HEK293 (cell line): Measurements from ENCODE around the gene HECTD3.

ENCODE experiments used
- CTCF ChIA-PET: fragments of 350-600 bp; formaldehyde crosslinking; extraction: SDS; loops from one replicate; lab custom pipeline; 2021; ENCODE audit warnings: antibody characterized with exemption; lab: Yijun Ruan, JAX
- POLR2A ChIA-PET: fragments of 300-600 bp; formaldehyde crosslinking; extraction: SDS; loops from one replicate; lab custom pipeline; 2020; ENCODE audit warnings: antibody characterized with exemption, inconsistent platforms; lab: Yijun Ruan, JAX
- H3K27ac ChIP-seq: fragments of 200-500 bp; sonication (Bioruptor generic); 2 replicates; pipeline ENCODE4 v1.5.1; 2014; ENCODE audit warnings: low read depth, low read length, control low read depth, inconsistent platforms; ENCODE audit errors: extremely low read depth
- H3K36me3 ChIP-seq, 2 experiments: fragments of 200-500 bp in 1 of 2; sonication (Bioruptor generic) in 1 of 2; 1 replicate in 1 of 2; 2 replicates in 1 of 2; pipeline ENCODE4 v1.5.1; 2014 to 2017; ENCODE audit warnings: inconsistent platforms in 2 of 2, low read length in 2 of 2; ENCODE audit not compliant: control insufficient read depth in 2 of 2, insufficient read depth in 1 of 2
- H3K4me1 ChIP-seq: fragments of 200-500 bp; sonication (Bioruptor generic); 2 replicates; pipeline ENCODE4 v1.5.1; 2014; ENCODE audit warnings: mild to moderate bottlenecking, low read length, inconsistent platforms; ENCODE audit not compliant: control insufficient read depth, insufficient read depth
- H3K4me3 ChIP-seq: 2 replicates; pipeline ENCODE4 v1.5.1; 2011; ENCODE audit warnings: low read depth, mild to moderate bottlenecking, control low read depth, low read length, moderate library complexity
- H3K9me3 ChIP-seq: fragments of 200-500 bp; sonication (Bioruptor generic); 2 replicates; pipeline ENCODE4 v1.5.1; 2014; ENCODE audit warnings: low read depth, low read length, inconsistent platforms; ENCODE audit not compliant: control insufficient read depth, insufficient read depth
- ATF2 ChIP-seq: fragments of 450-650 bp; formaldehyde crosslinking; IDR thresholded peaks from 2 replicates; pipeline ENCODE4 v1.5.1; 2016; ENCODE audit warnings: missing biosample characterization, missing genetic modification characterization, low read depth
- FEZF1 ChIP-seq: fragments of 450-650 bp; formaldehyde crosslinking; IDR thresholded peaks from 2 replicates; pipeline ENCODE4 v1.5.1; 2016; ENCODE audit warnings: missing biosample characterization, missing genetic modification characterization
- GLIS1 ChIP-seq: fragments of 450-650 bp; formaldehyde crosslinking; IDR thresholded peaks from 2 replicates; pipeline ENCODE4 v1.5.1; 2016; ENCODE audit warnings: missing biosample characterization, missing genetic modification characterization
- IKZF3 ChIP-seq: fragments of 450-650 bp; IDR thresholded peaks from 2 replicates; pipeline ENCODE4 v1.5.0; 2018; ENCODE audit warnings: missing biosample characterization, mild to moderate bottlenecking, missing genetic modification characterization, moderate library complexity
- MZF1 ChIP-seq: fragments of 450-650 bp; formaldehyde crosslinking; IDR thresholded peaks from 2 replicates; pipeline ENCODE4 v1.5.1; 2017; ENCODE audit warnings: missing biosample characterization, missing genetic modification characterization, borderline replicate concordance
- PRDM1 ChIP-seq: fragments of 450-650 bp; formaldehyde crosslinking; IDR thresholded peaks from 2 replicates; pipeline ENCODE4; 2016; ENCODE audit warnings: missing biosample characterization, missing genetic modification characterization
- ZBTB6 ChIP-seq: fragments of 450-650 bp; formaldehyde crosslinking; IDR thresholded peaks from 2 replicates; pipeline ENCODE4 v1.5.1; 2017; ENCODE audit warnings: missing biosample characterization, missing genetic modification characterization
- ZBTB8A ChIP-seq: fragments of 450-650 bp; formaldehyde crosslinking; IDR thresholded peaks from 2 replicates; pipeline ENCODE4 v1.5.1; 2016; ENCODE audit warnings: missing biosample characterization, missing genetic modification characterization
- ZFP37 ChIP-seq: fragments of 450-650 bp; formaldehyde crosslinking; IDR thresholded peaks from 2 replicates; pipeline ENCODE4 v1.5.1; 2016; ENCODE audit warnings: missing biosample characterization, missing genetic modification characterization
- ZIC2 ChIP-seq: fragments of 450-650 bp; formaldehyde crosslinking; IDR thresholded peaks from 2 replicates; pipeline ENCODE4 v1.5.1; 2016; ENCODE audit warnings: missing biosample characterization, missing genetic modification characterization
- ZNF10 ChIP-seq: fragments of 450-650 bp; formaldehyde crosslinking; IDR thresholded peaks from 2 replicates; pipeline ENCODE4 v1.5.1; 2017; ENCODE audit warnings: missing biosample characterization, missing genetic modification characterization
- ZNF114 ChIP-seq: fragments of 450-650 bp; formaldehyde crosslinking; IDR thresholded peaks from 2 replicates; pipeline ENCODE4 v1.5.0; 2017; ENCODE audit warnings: missing biosample characterization, missing genetic modification characterization
- ZNF2 ChIP-seq: fragments of 450-650 bp; formaldehyde crosslinking; IDR thresholded peaks from 2 replicates; pipeline ENCODE4 v1.5.1; 2016; ENCODE audit warnings: missing biosample characterization, missing genetic modification characterization
- ZNF202 ChIP-seq: fragments of 450-650 bp; formaldehyde crosslinking; IDR thresholded peaks from 2 replicates; pipeline ENCODE4 v1.5.1; 2016; ENCODE audit warnings: missing biosample characterization, missing genetic modification characterization, borderline replicate concordance
- ZNF391 ChIP-seq: fragments of 450-650 bp; formaldehyde crosslinking; IDR thresholded peaks from 2 replicates; pipeline ENCODE4 v1.5.1; 2016; ENCODE audit warnings: low read depth, missing biosample characterization, missing genetic modification characterization, borderline replicate concordance
- ZNF555 ChIP-seq: fragments of 450-650 bp; formaldehyde crosslinking; conservative IDR thresholded peaks from 2 replicates; pipeline ENCODE4 v1.5.1; 2017; ENCODE audit warnings: missing biosample characterization, mild to moderate bottlenecking, missing genetic modification characterization, inconsistent platforms
- ZNF561 ChIP-seq: fragments of 450-650 bp; IDR thresholded peaks from 2 replicates; pipeline ENCODE4 v1.5.1; 2018; ENCODE audit warnings: missing biosample characterization, missing genetic modification characterization, borderline replicate concordance
- ZNF692 ChIP-seq: fragments of 450-650 bp; formaldehyde crosslinking; IDR thresholded peaks from 2 replicates; pipeline ENCODE4 v1.5.1; 2016; ENCODE audit warnings: missing biosample characterization, missing genetic modification characterization
- ZNF777 ChIP-seq: fragments of 450-650 bp; formaldehyde crosslinking; IDR thresholded peaks from 2 replicates; pipeline ENCODE4 v1.5.1; 2017; ENCODE audit warnings: missing biosample characterization, missing genetic modification characterization, borderline replicate concordance
- ZNF843 ChIP-seq: fragments of 450-650 bp; formaldehyde crosslinking; IDR thresholded peaks from 2 replicates; pipeline ENCODE4 v1.5.1; 2016; ENCODE audit warnings: missing biosample characterization, missing genetic modification characterization
- ZXDB ChIP-seq: fragments of 450-650 bp; formaldehyde crosslinking; IDR thresholded peaks from 2 replicates; pipeline ENCODE4 v1.5.1; 2016; ENCODE audit warnings: missing biosample characterization, missing genetic modification characterization
- TF ChIP-seq, protein P1 (sequence below): fragments of 450-650 bp; IDR thresholded peaks from 2 replicates; pipeline ENCODE4 v1.5.1; 2018; ENCODE audit warnings: missing biosample characterization, mild to moderate bottlenecking, missing genetic modification characterization
- TF ChIP-seq, protein P2 (sequence below): fragments of 450-650 bp; formaldehyde crosslinking; IDR thresholded peaks from 2 replicates; pipeline ENCODE4 v1.5.1; 2017; ENCODE audit warnings: missing biosample characterization, missing genetic modification characterization

Gene HECTD3

GRCh38 chr1:44970317-44970716 is 40.8 kb downstream of the HECTD3 start:
- POLR2A ChIA-PET: interaction anchor here (1.5 kb wide), 1 partner anchor 127 kb away, joined by 6 read pairs; the partner anchor contains the start of gene PTCH2

More at GRCh38 chr1:44970317-44970716, 40.8 kb downstream of the HECTD3 start:
- Histone ChIP-seq H3K9me3 (no peaks in the 10 kb centered on the region), H3K36me3 (peaks cover 8 to 23% of the 10 kb centered on the region in 2 experiments; a peak in 2 of 3 replicates), H3K4me1 (peaks cover 18% of the 10 kb centered on the region), H3K4me3 (no peak overlapping the region), H3K27ac (peak overlapping the region; percentile 48)
- CTCF ChIA-PET: interaction anchor here (0.6 to 1.4 kb wide), 4 partner anchors 15 to 359 kb away, joined by 3 to 8 read pairs (median 4); partner anchors contain the start of gene EIF2B3
- TF ChIP-seq ZBTB8A: peak; percentile 75
- TF ChIP-seq PRDM1 (tag by site-specific recombination): peak; percentile 84
- TF ChIP-seq, protein P1, sequence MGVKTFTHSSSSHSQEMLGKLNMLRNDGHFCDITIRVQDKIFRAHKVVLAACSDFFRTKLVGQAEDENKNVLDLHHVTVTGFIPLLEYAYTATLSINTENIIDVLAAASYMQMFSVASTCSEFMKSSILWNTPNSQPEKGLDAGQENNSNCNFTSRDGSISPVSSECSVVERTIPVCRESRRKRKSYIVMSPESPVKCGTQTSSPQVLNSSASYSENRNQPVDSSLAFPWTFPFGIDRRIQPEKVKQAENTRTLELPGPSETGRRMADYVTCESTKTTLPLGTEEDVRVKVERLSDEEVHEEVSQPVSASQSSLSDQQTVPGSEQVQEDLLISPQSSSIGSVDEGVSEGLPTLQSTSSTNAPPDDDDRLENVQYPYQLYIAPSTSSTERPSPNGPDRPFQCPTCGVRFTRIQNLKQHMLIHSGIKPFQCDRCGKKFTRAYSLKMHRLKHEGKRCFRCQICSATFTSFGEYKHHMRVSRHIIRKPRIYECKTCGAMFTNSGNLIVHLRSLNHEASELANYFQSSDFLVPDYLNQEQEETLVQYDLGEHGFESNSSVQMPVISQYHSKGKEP: peak; percentile 49; the same call in 1 of the 2 replicates
- TF ChIP-seq ZNF692 (tag by site-specific recombination): 0 out of 2 replicates have a peak, but pooled peaks have one; percentile 30
- no peak for TF ChIP-seq IKZF3 (tag by site-specific recombination)
- TF ChIP-seq ZNF843 (tag by site-specific recombination): 0 out of 2 replicates have a peak, but pooled peaks have one; percentile 38
- TF ChIP-seq ZNF555: no peak
- no peak for TF ChIP-seq ZIC2 (tag by site-specific recombination)
- no peak for TF ChIP-seq ZNF114 (tag by site-specific recombination)
- no peak for TF ChIP-seq ZBTB6
- TF ChIP-seq ZNF777 (tag by site-specific recombination): no peak
- no peak for TF ChIP-seq ZNF561 (tag by site-specific recombination)
- no peak for TF ChIP-seq MZF1 (tag by site-specific recombination)
- TF ChIP-seq ZFP37 (tag by site-specific recombination): no peak
- TF ChIP-seq ZNF202 (tag by site-specific recombination): no peak
- no peak for TF ChIP-seq ATF2
- TF ChIP-seq ZNF10 (tag by site-specific recombination): no peak
- no peak for TF ChIP-seq ZNF2 (tag by site-specific recombination)
- peak; percentile 82 for TF ChIP-seq ZXDB
- TF ChIP-seq ZNF391: no peak
- peak; percentile 73 for TF ChIP-seq FEZF1 (tag by site-specific recombination)
- TF ChIP-seq GLIS1 (tag by site-specific recombination): no peak
- TF ChIP-seq, protein P2, sequence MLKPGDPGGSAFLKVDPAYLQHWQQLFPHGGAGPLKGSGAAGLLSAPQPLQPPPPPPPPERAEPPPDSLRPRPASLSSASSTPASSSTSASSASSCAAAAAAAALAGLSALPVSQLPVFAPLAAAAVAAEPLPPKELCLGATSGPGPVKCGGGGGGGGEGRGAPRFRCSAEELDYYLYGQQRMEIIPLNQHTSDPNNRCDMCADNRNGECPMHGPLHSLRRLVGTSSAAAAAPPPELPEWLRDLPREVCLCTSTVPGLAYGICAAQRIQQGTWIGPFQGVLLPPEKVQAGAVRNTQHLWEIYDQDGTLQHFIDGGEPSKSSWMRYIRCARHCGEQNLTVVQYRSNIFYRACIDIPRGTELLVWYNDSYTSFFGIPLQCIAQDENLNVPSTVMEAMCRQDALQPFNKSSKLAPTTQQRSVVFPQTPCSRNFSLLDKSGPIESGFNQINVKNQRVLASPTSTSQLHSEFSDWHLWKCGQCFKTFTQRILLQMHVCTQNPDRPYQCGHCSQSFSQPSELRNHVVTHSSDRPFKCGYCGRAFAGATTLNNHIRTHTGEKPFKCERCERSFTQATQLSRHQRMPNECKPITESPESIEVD (tag by site-specific recombination): peak; percentile 82
